HEK293 (cell line): Measurements from ENCODE around the gene ETV1.

Source experiments
- CTCF ChIA-PET: fragments of 350-600 bp; formaldehyde crosslinking; extraction: SDS; loops from one replicate; lab custom pipeline; 2021; ENCODE audit warnings: antibody characterized with exemption; lab: Yijun Ruan, JAX
- POLR2A ChIA-PET: fragments of 300-600 bp; formaldehyde crosslinking; extraction: SDS; loops from one replicate; lab custom pipeline; 2020; ENCODE audit warnings: antibody characterized with exemption, inconsistent platforms; lab: Yijun Ruan, JAX
- H3K27ac ChIP-seq: fragments of 200-500 bp; sonication (Bioruptor generic); 2 replicates; pipeline ENCODE4 v1.5.1; 2014; ENCODE audit warnings: low read depth, low read length, control low read depth, inconsistent platforms; ENCODE audit errors: extremely low read depth
- H3K36me3 ChIP-seq, 2 experiments: fragments of 200-500 bp in 1 of 2; sonication (Bioruptor generic) in 1 of 2; 1 replicate in 1 of 2; 2 replicates in 1 of 2; pipeline ENCODE4 v1.5.1; 2014 to 2017; ENCODE audit warnings: inconsistent platforms in 2 of 2, low read length in 2 of 2; ENCODE audit not compliant: control insufficient read depth in 2 of 2, insufficient read depth in 1 of 2
- H3K4me1 ChIP-seq: fragments of 200-500 bp; sonication (Bioruptor generic); 2 replicates; pipeline ENCODE4 v1.5.1; 2014; ENCODE audit warnings: mild to moderate bottlenecking, low read length, inconsistent platforms; ENCODE audit not compliant: control insufficient read depth, insufficient read depth
- H3K4me3 ChIP-seq: 2 replicates; pipeline ENCODE4 v1.5.1; 2011; ENCODE audit warnings: low read depth, mild to moderate bottlenecking, control low read depth, low read length, moderate library complexity
- H3K9me3 ChIP-seq: fragments of 200-500 bp; sonication (Bioruptor generic); 2 replicates; pipeline ENCODE4 v1.5.1; 2014; ENCODE audit warnings: low read depth, low read length, inconsistent platforms; ENCODE audit not compliant: control insufficient read depth, insufficient read depth
- GLI2 ChIP-seq: fragments of 450-650 bp; formaldehyde crosslinking; IDR thresholded peaks from 2 replicates; pipeline ENCODE4; 2017; ENCODE audit warnings: missing biosample characterization, missing genetic modification characterization, low read depth, borderline replicate concordance
- KLF7 ChIP-seq: fragments of 450-650 bp; formaldehyde crosslinking; IDR thresholded peaks from 2 replicates; pipeline ENCODE4 v1.5.1; 2016; ENCODE audit warnings: missing biosample characterization, missing genetic modification characterization, borderline replicate concordance
- KLF8 ChIP-seq: fragments of 450-650 bp; formaldehyde crosslinking; IDR thresholded peaks from 2 replicates; pipeline ENCODE4 v1.5.1; 2016; ENCODE audit warnings: missing biosample characterization, missing genetic modification characterization
- SETDB1 ChIP-seq: IDR thresholded peaks from one replicate; pipeline ENCODE4 v1.6.1; 2017; ENCODE audit warnings: mild to moderate bottlenecking, low read length, moderate library complexity, mixed read lengths; ENCODE audit not compliant: insufficient read length
- SP2 ChIP-seq: fragments of 450-650 bp; formaldehyde crosslinking; IDR thresholded peaks from 2 replicates; pipeline ENCODE4 v1.5.1; 2016; ENCODE audit warnings: missing biosample characterization, missing genetic modification characterization
- SP7 ChIP-seq: fragments of 450-650 bp; formaldehyde crosslinking; IDR thresholded peaks from 2 replicates; pipeline ENCODE4 v1.5.1; 2016; ENCODE audit warnings: missing biosample characterization, missing genetic modification characterization
- YY2 ChIP-seq: fragments of 450-650 bp; formaldehyde crosslinking; IDR thresholded peaks from 2 replicates; pipeline ENCODE4 v1.5.1; 2016; ENCODE audit warnings: missing biosample characterization, missing genetic modification characterization
- ZBTB20 ChIP-seq: fragments of 450-650 bp; formaldehyde crosslinking; IDR thresholded peaks from 2 replicates; pipeline ENCODE4 v1.5.1; 2016; ENCODE audit warnings: missing biosample characterization, missing genetic modification characterization
- ZFHX2 ChIP-seq: fragments of 450-650 bp; formaldehyde crosslinking; conservative IDR thresholded peaks from 2 replicates; pipeline ENCODE4 v1.5.1; 2016; ENCODE audit warnings: missing biosample characterization, missing genetic modification characterization
- ZFP41 ChIP-seq: fragments of 450-650 bp; formaldehyde crosslinking; IDR thresholded peaks from 2 replicates; pipeline ENCODE4 v1.5.1; 2016; ENCODE audit warnings: missing biosample characterization, missing genetic modification characterization, borderline replicate concordance
- ZNF114 ChIP-seq: fragments of 450-650 bp; formaldehyde crosslinking; IDR thresholded peaks from 2 replicates; pipeline ENCODE4 v1.5.0; 2017; ENCODE audit warnings: missing biosample characterization, missing genetic modification characterization
- ZNF133 ChIP-seq: fragments of 450-650 bp; formaldehyde crosslinking; IDR thresholded peaks from 2 replicates; pipeline ENCODE4 v1.5.1; 2016; ENCODE audit warnings: missing biosample characterization, missing genetic modification characterization
- ZNF184 ChIP-seq: fragments of 450-650 bp; IDR thresholded peaks from 2 replicates; pipeline ENCODE4 v1.5.1; 2018; ENCODE audit warnings: missing biosample characterization, mild to moderate bottlenecking, missing genetic modification characterization
- ZNF19 ChIP-seq: fragments of 450-650 bp; formaldehyde crosslinking; IDR thresholded peaks from 2 replicates; pipeline ENCODE4; 2016; ENCODE audit warnings: missing biosample characterization, missing genetic modification characterization, low read depth
- ZNF2 ChIP-seq: fragments of 450-650 bp; formaldehyde crosslinking; IDR thresholded peaks from 2 replicates; pipeline ENCODE4 v1.5.1; 2016; ENCODE audit warnings: missing biosample characterization, missing genetic modification characterization
- ZNF274 ChIP-seq, 2 experiments: fragments of 200-500 bp in 1 of 2; fragments of 450-650 bp in 1 of 2; sonication (Bioruptor generic) in 1 of 2; formaldehyde crosslinking in 1 of 2; IDR thresholded peaks; 2 replicates each; pipeline versions ENCODE4 v1.5.1 to v1.6.1; 2014 to 2016; ENCODE audit warnings: borderline replicate concordance in 1 of 2, inconsistent platforms in 1 of 2, low read length in 1 of 2, missing biosample characterization in 1 of 2, missing genetic modification characterization in 1 of 2
- ZNF366 ChIP-seq: fragments of 450-650 bp; formaldehyde crosslinking; conservative IDR thresholded peaks from 2 replicates; pipeline ENCODE4 v1.5.1; 2016; ENCODE audit warnings: missing biosample characterization, missing genetic modification characterization
- ZNF423 ChIP-seq: fragments of 450-650 bp; formaldehyde crosslinking; IDR thresholded peaks from 2 replicates; pipeline ENCODE4 v1.5.1; 2016; ENCODE audit warnings: missing biosample characterization, missing genetic modification characterization
- ZNF514 ChIP-seq: fragments of 450-650 bp; formaldehyde crosslinking; IDR thresholded peaks from 2 replicates; pipeline ENCODE4 v1.5.1; 2016; ENCODE audit warnings: missing biosample characterization, missing genetic modification characterization
- ZNF658 ChIP-seq: fragments of 450-650 bp; formaldehyde crosslinking; IDR thresholded peaks from 2 replicates; pipeline ENCODE4; 2016; ENCODE audit warnings: missing biosample characterization, missing genetic modification characterization
- ZNF677 ChIP-seq: fragments of 450-650 bp; IDR thresholded peaks from 2 replicates; pipeline ENCODE4 v1.5.0; 2018; ENCODE audit warnings: missing biosample characterization, mild to moderate bottlenecking, missing genetic modification characterization, moderate library complexity
- ZNF768 ChIP-seq: fragments of 450-650 bp; formaldehyde crosslinking; IDR thresholded peaks from 2 replicates; pipeline ENCODE4 v1.5.1; 2018; ENCODE audit warnings: missing biosample characterization, mild to moderate bottlenecking, missing genetic modification characterization
- ZNF843 ChIP-seq: fragments of 450-650 bp; formaldehyde crosslinking; IDR thresholded peaks from 2 replicates; pipeline ENCODE4 v1.5.1; 2016; ENCODE audit warnings: missing biosample characterization, missing genetic modification characterization
- ZXDB ChIP-seq: fragments of 450-650 bp; formaldehyde crosslinking; IDR thresholded peaks from 2 replicates; pipeline ENCODE4 v1.5.1; 2016; ENCODE audit warnings: missing biosample characterization, missing genetic modification characterization
- TF ChIP-seq, protein P1 (sequence below): fragments of 450-650 bp; formaldehyde crosslinking; IDR thresholded peaks from 2 replicates; pipeline ENCODE4 v1.5.1; 2016; ENCODE audit warnings: missing biosample characterization, missing genetic modification characterization
- TF ChIP-seq, protein P2 (sequence below): fragments of 450-650 bp; formaldehyde crosslinking; IDR thresholded peaks from 2 replicates; pipeline ENCODE4 v1.5.1; 2017; ENCODE audit warnings: missing biosample characterization, missing genetic modification characterization
- TF ChIP-seq, protein P3 (sequence below): fragments of 450-650 bp; formaldehyde crosslinking; IDR thresholded peaks from 2 replicates; pipeline ENCODE4 v1.5.1; 2017; ENCODE audit warnings: missing biosample characterization, missing genetic modification characterization
- TF ChIP-seq, protein P4 (sequence below): fragments of 450-650 bp; formaldehyde crosslinking; IDR thresholded peaks from 2 replicates; pipeline ENCODE4 v1.5.1; 2016; ENCODE audit warnings: missing biosample characterization, missing genetic modification characterization, low read depth

Gene ETV1

DNA sequence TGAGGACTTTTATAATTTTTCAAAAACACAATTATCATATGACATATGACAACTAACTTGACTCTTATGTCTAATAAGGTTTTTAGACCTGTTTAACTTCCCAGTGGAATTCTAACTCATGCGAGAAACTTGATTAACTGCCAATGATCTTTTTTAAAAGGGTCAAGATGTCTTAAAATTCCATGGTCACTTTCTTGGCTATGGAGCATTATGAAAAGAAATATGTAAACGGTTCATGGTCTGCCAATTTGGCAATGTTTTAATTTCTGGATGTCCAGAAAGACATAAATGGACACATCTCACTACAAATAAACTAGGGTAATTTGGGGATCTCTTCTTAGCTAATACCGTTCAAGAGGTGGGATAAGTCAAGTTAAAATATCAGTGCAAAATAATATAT, 5.4 kb downstream of the ETV1 start:
- TF ChIP-seq ZNF19 (tag by site-specific recombination) (no peak), ZNF514 (no peak), ZNF114 (tag by site-specific recombination) (no peak), SP2 (tag by site-specific recombination) (no peak), ZNF274 (IDR thresholded peaks at IDR 0.05; ENCODE audit: low read length) (no peak), ZNF274 (tag by site-specific recombination; IDR thresholded peaks at IDR 0.05; ENCODE audit: borderline replicate concordance) (no peak), ZNF677 (tag by site-specific recombination) (no peak), SETDB1 (no peak), GLI2 (no peak), ZNF133 (tag by site-specific recombination) (no peak), SP7 (tag by site-specific recombination) (no peak), ZFP41 (tag by site-specific recombination) (no peak)
- TF ChIP-seq, protein P1, sequence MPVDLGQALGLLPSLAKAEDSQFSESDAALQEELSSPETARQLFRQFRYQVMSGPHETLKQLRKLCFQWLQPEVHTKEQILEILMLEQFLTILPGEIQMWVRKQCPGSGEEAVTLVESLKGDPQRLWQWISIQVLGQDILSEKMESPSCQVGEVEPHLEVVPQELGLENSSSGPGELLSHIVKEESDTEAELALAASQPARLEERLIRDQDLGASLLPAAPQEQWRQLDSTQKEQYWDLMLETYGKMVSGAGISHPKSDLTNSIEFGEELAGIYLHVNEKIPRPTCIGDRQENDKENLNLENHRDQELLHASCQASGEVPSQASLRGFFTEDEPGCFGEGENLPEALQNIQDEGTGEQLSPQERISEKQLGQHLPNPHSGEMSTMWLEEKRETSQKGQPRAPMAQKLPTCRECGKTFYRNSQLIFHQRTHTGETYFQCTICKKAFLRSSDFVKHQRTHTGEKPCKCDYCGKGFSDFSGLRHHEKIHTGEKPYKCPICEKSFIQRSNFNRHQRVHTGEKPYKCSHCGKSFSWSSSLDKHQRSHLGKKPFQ (tag by site-specific recombination) = no peak
- peaks cover 15% of the 10 kb centered on the region for H3K4me1 ChIP-seq
- ChIA-PET POLR2A (no interaction called here), CTCF (no interaction called here)
- no peak overlapping the region for H3K27ac ChIP-seq
- H3K9me3 ChIP-seq = no peaks in the 10 kb centered on the region
- H3K36me3 ChIP-seq = no peaks in the 10 kb centered on the region
- H3K4me3 ChIP-seq = no peak overlapping the region

DNA sequence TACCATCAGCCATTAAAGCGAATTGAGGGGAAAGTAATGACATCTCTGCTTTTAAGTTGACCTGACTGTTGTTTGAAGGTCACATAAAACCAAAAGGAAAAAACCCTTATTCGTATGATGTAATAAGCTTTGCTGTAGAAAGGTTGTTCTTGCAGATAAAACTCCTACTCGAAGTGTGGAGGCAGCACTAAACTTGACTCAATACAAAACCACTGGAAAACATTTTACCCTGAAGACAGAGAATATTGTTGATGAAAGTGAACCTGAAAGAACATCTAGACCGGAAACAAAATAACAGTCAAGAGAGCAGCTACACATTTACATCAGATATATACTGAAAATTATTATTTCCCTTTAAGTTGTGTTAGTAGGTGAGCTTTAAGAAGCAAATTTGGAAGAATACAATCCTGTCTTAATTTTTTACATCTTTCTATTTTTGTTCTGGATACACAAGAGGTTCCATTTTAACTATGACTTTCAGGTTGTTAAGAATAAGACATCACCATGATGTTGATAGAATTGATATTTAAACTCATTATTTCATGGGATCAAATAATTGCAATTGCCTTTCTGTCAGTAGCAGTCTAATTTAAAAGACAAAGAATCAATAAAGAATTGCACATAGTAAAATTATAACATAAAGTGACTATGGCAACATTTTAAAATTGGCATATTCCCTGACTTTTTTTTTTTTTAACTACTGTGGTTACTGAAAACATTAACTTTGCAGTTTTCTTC, 6.4 kb downstream of the ETV1 start:
- no peak overlapping the region for H3K4me3 ChIP-seq
- POLR2A ChIA-PET = no interaction called here
- no peak overlapping the region for H3K27ac ChIP-seq

DNA sequence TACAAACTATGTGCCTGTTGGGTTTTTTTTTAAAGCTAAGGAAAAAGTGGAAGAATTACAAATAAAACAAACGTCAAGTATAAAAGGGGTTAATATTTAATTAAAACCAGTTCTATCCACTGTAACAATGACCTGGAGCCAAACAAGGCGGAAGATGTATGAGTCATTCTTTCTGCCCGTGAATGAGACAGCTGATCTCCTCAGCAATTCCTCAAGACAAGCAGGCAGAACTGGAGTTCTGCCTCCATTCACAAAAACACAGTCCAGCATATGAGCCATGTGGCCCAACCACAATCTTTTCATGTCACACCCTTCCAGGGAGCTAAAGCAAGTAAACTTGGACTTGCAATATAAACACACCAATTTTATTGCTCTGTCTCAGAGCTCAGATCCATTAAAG, 8.4 kb downstream of the ETV1 start:
- H3K4me1 ChIP-seq = peaks cover 15% of the 10 kb centered on the region
- H3K9me3 ChIP-seq = no peaks in the 10 kb centered on the region
- ChIA-PET POLR2A (interaction anchor here (1.4 to 3.1 kb wide), 2 partner anchors 8 to 10 kb away, joined by 4 to 14 read pairs; partner anchors contain the start of gene ETV1), CTCF (interaction anchor here (0.7 to 0.9 kb wide), 2 partner anchors 9 to 66 kb away, joined by 3 to 5 read pairs; partner anchors contain the start of gene ETV1)
- H3K36me3 ChIP-seq = peaks cover 0 to 2% of the 10 kb centered on the region in 2 experiments; a peak in 1 of 3 replicates
- no peak overlapping the region for H3K4me3 ChIP-seq
- H3K27ac ChIP-seq = no peak overlapping the region
- TF ChIP-seq ZBTB20 (tag by site-specific recombination) = peak; percentile 39; the same call in 1 of the 2 replicates
- TF ChIP-seq ZXDB (tag by site-specific recombination) = peak; percentile 36; the same call in 1 of the 2 replicates
- TF ChIP-seq, protein P2, sequence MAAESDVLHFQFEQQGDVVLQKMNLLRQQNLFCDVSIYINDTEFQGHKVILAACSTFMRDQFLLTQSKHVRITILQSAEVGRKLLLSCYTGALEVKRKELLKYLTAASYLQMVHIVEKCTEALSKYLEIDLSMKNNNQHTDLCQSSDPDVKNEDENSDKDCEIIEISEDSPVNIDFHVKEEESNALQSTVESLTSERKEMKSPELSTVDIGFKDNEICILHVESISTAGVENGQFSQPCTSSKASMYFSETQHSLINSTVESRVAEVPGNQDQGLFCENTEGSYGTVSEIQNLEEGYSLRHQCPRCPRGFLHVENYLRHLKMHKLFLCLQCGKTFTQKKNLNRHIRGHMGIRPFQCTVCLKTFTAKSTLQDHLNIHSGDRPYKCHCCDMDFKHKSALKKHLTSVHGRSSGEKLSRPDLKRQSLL (tag by site-specific recombination) = peak; percentile 74
- TF ChIP-seq, protein P3, sequence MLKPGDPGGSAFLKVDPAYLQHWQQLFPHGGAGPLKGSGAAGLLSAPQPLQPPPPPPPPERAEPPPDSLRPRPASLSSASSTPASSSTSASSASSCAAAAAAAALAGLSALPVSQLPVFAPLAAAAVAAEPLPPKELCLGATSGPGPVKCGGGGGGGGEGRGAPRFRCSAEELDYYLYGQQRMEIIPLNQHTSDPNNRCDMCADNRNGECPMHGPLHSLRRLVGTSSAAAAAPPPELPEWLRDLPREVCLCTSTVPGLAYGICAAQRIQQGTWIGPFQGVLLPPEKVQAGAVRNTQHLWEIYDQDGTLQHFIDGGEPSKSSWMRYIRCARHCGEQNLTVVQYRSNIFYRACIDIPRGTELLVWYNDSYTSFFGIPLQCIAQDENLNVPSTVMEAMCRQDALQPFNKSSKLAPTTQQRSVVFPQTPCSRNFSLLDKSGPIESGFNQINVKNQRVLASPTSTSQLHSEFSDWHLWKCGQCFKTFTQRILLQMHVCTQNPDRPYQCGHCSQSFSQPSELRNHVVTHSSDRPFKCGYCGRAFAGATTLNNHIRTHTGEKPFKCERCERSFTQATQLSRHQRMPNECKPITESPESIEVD (tag by site-specific recombination) = peak; percentile 36; the same call in 1 of the 2 replicates
- TF ChIP-seq KLF8 (tag by site-specific recombination) = 0 out of 2 replicates have a peak, but pooled peaks have one; percentile 37
- 0 out of 2 replicates have a peak, but pooled peaks have one; percentile 21 for TF ChIP-seq ZNF366 (tag by site-specific recombination)
- TF ChIP-seq ZNF843 (tag by site-specific recombination) = peak; percentile 12; the same call in 1 of the 2 replicates
- TF ChIP-seq YY2 (tag by site-specific recombination) = no peak
- TF ChIP-seq KLF7 (tag by site-specific recombination) = no peak

More for the DNA sequence above, 6.4 kb downstream of the ETV1 start:
- no peak for TF ChIP-seq ZNF423
- no peak for TF ChIP-seq ZNF19 (tag by site-specific recombination)
- TF ChIP-seq ZFHX2 (tag by site-specific recombination) = peak; percentile 66
- no peak for TF ChIP-seq ZNF2 (tag by site-specific recombination)
- TF ChIP-seq, protein P4, sequence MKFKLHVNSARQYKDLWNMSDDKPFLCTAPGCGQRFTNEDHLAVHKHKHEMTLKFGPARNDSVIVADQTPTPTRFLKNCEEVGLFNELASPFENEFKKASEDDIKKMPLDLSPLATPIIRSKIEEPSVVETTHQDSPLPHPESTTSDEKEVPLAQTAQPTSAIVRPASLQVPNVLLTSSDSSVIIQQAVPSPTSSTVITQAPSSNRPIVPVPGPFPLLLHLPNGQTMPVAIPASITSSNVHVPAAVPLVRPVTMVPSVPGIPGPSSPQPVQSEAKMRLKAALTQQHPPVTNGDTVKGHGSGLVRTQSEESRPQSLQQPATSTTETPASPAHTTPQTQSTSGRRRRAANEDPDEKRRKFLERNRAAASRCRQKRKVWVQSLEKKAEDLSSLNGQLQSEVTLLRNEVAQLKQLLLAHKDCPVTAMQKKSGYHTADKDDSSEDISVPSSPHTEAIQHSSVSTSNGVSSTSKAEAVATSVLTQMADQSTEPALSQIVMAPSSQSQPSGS (tag by site-specific recombination) = peak; percentile 41
- TF ChIP-seq ZNF768 (tag by site-specific recombination) = no peak
- TF ChIP-seq ZNF184 (tag by site-specific recombination) = no peak
- no peak for TF ChIP-seq ZNF658 (tag by site-specific recombination)
- no peaks in the 10 kb centered on the region for H3K36me3 ChIP-seq
- H3K4me1 ChIP-seq = peaks cover 15% of the 10 kb centered on the region
- H3K9me3 ChIP-seq = no peaks in the 10 kb centered on the region
- CTCF ChIA-PET = interaction anchor here (0.6 kb wide), 1 partner anchor 20 kb away, joined by 3 read pairs; no protein-coding TSS in a partner anchor
